NCI-H1436 treated with DMSO at 0.1 percent for 48 hours (cell line): ENCODE data around the gene RAP1A.

ENCODE experiments used
- DNase-seq: peaks from one replicate; lab custom pipeline; 2025; lab: John Stamatoyannopoulos, UW

RAP1A gene

GRCh38 chr1:111720274-111720976, 100.8 kb downstream of the RAP1A start:
- DNase-seq = no peak

- no peak for DNase-seq
Observed at GRCh38 chr1:111720977-111721786, 101.6 kb downstream of the RAP1A start.

- DNase-seq = no peak
Observed at GRCh38 chr1:111723091-111723806, 103.7 kb downstream of the RAP1A start.

GRCh38 chr1:111723871-111724270, 104.3 kb downstream of the RAP1A start:
- DNase-seq = no peak

GRCh38 chr1:111725192-111725591, 105.6 kb downstream of the RAP1A start:
- no peak for DNase-seq

- DNase-seq = no peak
Observed at GRCh38 chr1:111727056-111727455, 107.5 kb downstream of the RAP1A start.

GRCh38 chr1:111729271-111729921, 109.8 kb downstream of the RAP1A start:
- no peak for DNase-seq

- no peak for DNase-seq
Observed at GRCh38 chr1:111729946-111730681, 110.5 kb downstream of the RAP1A start.

- DNase-seq = no peak
Observed at GRCh38 chr1:111730706-111731105, 111.1 kb downstream of the RAP1A start.

- DNase-seq = no peak
Observed at GRCh38 chr1:111731956-111732355, 112.4 kb downstream of the RAP1A start.

- DNase-seq = no peak
Observed at GRCh38 chr1:111732718-111733117, 113.1 kb downstream of the RAP1A start.

GRCh38 chr1:111733183-111733991, 113.8 kb downstream of the RAP1A start:
- DNase-seq = no peak

- DNase-seq = no peak
Observed at GRCh38 chr1:111733992-111734341, 114.4 kb downstream of the RAP1A start.

GRCh38 chr1:111734426-111734825, 114.8 kb downstream of the RAP1A start:
- no peak for DNase-seq

- no peak for DNase-seq
Observed at GRCh38 chr1:111734856-111735255, 115.3 kb downstream of the RAP1A start.

- DNase-seq = no peak
Observed at GRCh38 chr1:111735321-111735720, 115.7 kb downstream of the RAP1A start.

- DNase-seq = no peak
Observed at GRCh38 chr1:111735858-111736544, 116.4 kb downstream of the RAP1A start.

- no peak for DNase-seq
Observed at GRCh38 chr1:111736548-111737215, 117.1 kb downstream of the RAP1A start.
